ENCODE results near the gene CFAP45. TPM values are rescaled to one million over a fixed set of nuclear protein-coding genes. Genes with fewer than 3 reads are reported as not detected.

Gene CFAP45
- total and polyA plus RNA-seq, 5 experiments from 2014 or later: 0.33 to 1.5 (median 1.3) TPM; not detected in 2

GRCh38 chr1:159927211-159927848 lies 27.4 kb upstream of the CFAP45 start:
- peaks cover 27 to 41% (median 29%) of the 10 kb centered on the region in 4 donors for H3K4me1 Mint-ChIP-seq
- H3K27me3 Mint-ChIP-seq: peaks cover 0 to 7% (median 0%) of the 10 kb centered on the region in 5 donors
- H3K4me3 Mint-ChIP-seq: peak overlapping the region in 3 of 10 donors; percentile 87 to 98 (median 96)
- POLR2A ChIA-PET: interaction anchor here (1.2 kb wide), 1 partner anchor 20 kb away, joined by 3 read pairs; no protein-coding TSS in a partner anchor
- ATAC-seq (no peak), DNase-seq (no peak)
- H3K27ac Mint-ChIP-seq: peak overlapping the region in 6 of 10 donors; percentile 12 to 98 (median 51)
- H3K9me3 Mint-ChIP-seq: peaks cover 0 to 2% (median 0%) of the 10 kb centered on the region in 9 donors
- H3K36me3 Mint-ChIP-seq: peaks cover 0 to 7% (median 0%) of the 10 kb centered on the region in 3 donors

- H3K27ac Mint-ChIP-seq: peak overlapping the region; percentile 97 to 100 (median 99)
- H3K27me3 Mint-ChIP-seq: peaks cover 0 to 7% (median 0%) of the 10 kb centered on the region in 5 donors
- H3K36me3 Mint-ChIP-seq: peaks cover 0 to 13% (median 3%) of the 10 kb centered on the region in 3 donors
- POLR2A ChIA-PET: interaction anchor here (0.6 to 3.2 kb wide), 15 partner anchors 10 to 145 kb away, joined by 3 to 22 read pairs (median 6); partner anchors contain the start of genes DUSP23, IGSF9, PIGM and SLAMF8
- H3K4me3 Mint-ChIP-seq: peak overlapping the region; percentile 85 to 98 (median 96)
- peak in 1 of 2 donors; percentile 3 for ATAC-seq
- no peak for DNase-seq
- peaks cover 41 to 58% (median 45%) of the 10 kb centered on the region in 4 donors for H3K4me1 Mint-ChIP-seq
- H3K9me3 Mint-ChIP-seq: peaks cover 0 to 2% (median 0%) of the 10 kb centered on the region in 9 donors
Observed at GRCh38 chr1:159925719-159926078, 25.7 kb upstream of the CFAP45 start.

GRCh38 chr1:159924791-159925718 lies 25.1 kb upstream of the CFAP45 start, which contains the start of gene TAGLN2:
TSS of gene TAGLN2 (minus strand) at chr1:159925507. CDS start at chr1:159920509, 4,998 bp downstream.
- H3K27ac Mint-ChIP-seq: peak within 1 kb of the TSS; percentile 98 to 100 (median 100)
- H3K4me3 Mint-ChIP-seq: peak within 1 kb of the TSS; percentile 85 to 100 (median 96)
- ATAC-seq: peak; percentile 49 to 52
- H3K36me3 Mint-ChIP-seq: peaks cover 0 to 20% (median 8%) of the 10 kb centered on the region in 3 donors
- H3K4me1 Mint-ChIP-seq: peaks cover 42 to 64% (median 51%) of the 10 kb centered on the region in 4 donors
- POLR2A ChIA-PET: interaction anchor here (0.6 to 3.2 kb wide), 18 partner anchors 10 to 360 kb away, joined by 3 to 22 read pairs (median 6); partner anchors contain the start of genes DUSP23, IGSF8, IGSF9 and PEX19
- peaks cover 0 to 2% (median 0%) of the 10 kb centered on the region in 9 donors for H3K9me3 Mint-ChIP-seq
- peaks cover 0 to 5% (median 0%) of the 10 kb centered on the region in 5 donors for H3K27me3 Mint-ChIP-seq
- peak; percentile 83 to 94 (median 86) for DNase-seq

GRCh38 chr1:159924025-159924790 lies 24.2 kb upstream of the CFAP45 start:
- ATAC-seq (peak; percentile 53 to 54), DNase-seq (peak; percentile 50 to 90 (median 78))
- peaks cover 44 to 71% (median 59%) of the 10 kb centered on the region in 4 donors for H3K4me1 Mint-ChIP-seq
- H3K4me3 Mint-ChIP-seq: peak overlapping the region; percentile 85 to 100 (median 96)
- POLR2A ChIA-PET: interaction anchor here (0.6 to 3.2 kb wide), 16 partner anchors 8 to 361 kb away, joined by 3 to 22 read pairs (median 6); partner anchors contain the start of genes DUSP23, IGSF8, IGSF9 and PEX19
- H3K27me3 Mint-ChIP-seq: peaks cover 0 to 5% (median 0%) of the 10 kb centered on the region in 5 donors
- H3K36me3 Mint-ChIP-seq: peaks cover 0 to 28% (median 10%) of the 10 kb centered on the region in 3 donors
- peaks cover 0 to 2% (median 0%) of the 10 kb centered on the region in 9 donors for H3K9me3 Mint-ChIP-seq
- H3K27ac Mint-ChIP-seq: peak overlapping the region; percentile 98 to 100 (median 100)

GRCh38 chr1:159923203-159924024 lies 23.4 kb upstream of the CFAP45 start:
- H3K4me1 Mint-ChIP-seq: peaks cover 45 to 73% (median 63%) of the 10 kb centered on the region in 4 donors
- peaks cover 0 to 5% (median 0%) of the 10 kb centered on the region in 5 donors for H3K27me3 Mint-ChIP-seq
- ATAC-seq: peak; percentile 53 to 67
- DNase-seq: peak; percentile 81 to 99 (median 96)
- H3K27ac Mint-ChIP-seq: peak overlapping the region; percentile 98 to 100 (median 100)
- H3K9me3 Mint-ChIP-seq: peaks cover 0 to 2% (median 0%) of the 10 kb centered on the region in 9 donors
- H3K4me3 Mint-ChIP-seq: peak overlapping the region; percentile 85 to 100 (median 96)
- POLR2A ChIA-PET: interaction anchor here (0.6 to 3.2 kb wide), 15 partner anchors 9 to 361 kb away, joined by 3 to 22 read pairs (median 9); partner anchors contain the start of genes IGSF8, IGSF9, PEX19 and PIGM
- peaks cover 0 to 35% (median 15%) of the 10 kb centered on the region in 3 donors for H3K36me3 Mint-ChIP-seq

GRCh38 chr1:159922511-159923202 lies 22.7 kb upstream of the CFAP45 start:
- ATAC-seq: no peak
- Mint-ChIP-seq H3K4me1 (peaks cover 52 to 81% (median 70%) of the 10 kb centered on the region in 4 donors), H3K9me3 (peaks cover 0 to 2% (median 0%) of the 10 kb centered on the region in 9 donors), H3K36me3 (peaks cover 0 to 42% (median 17%) of the 10 kb centered on the region in 3 donors), H3K4me3 (peak overlapping the region; percentile 85 to 100 (median 96)), H3K27me3 (peaks cover 0 to 5% (median 0%) of the 10 kb centered on the region in 5 donors), H3K27ac (peak overlapping the region; percentile 98 to 100 (median 100))
- peak in 1 of 10 donors; percentile 29 for DNase-seq
- POLR2A ChIA-PET: interaction anchor here (1.5 to 3.2 kb wide), 4 partner anchors 13 to 97 kb away, joined by 5 to 22 read pairs (median 12); no protein-coding TSS in a partner anchor

- Mint-ChIP-seq H3K4me3 (peak overlapping the region; percentile 85 to 100 (median 96)), H3K27me3 (peaks cover 0 to 5% (median 0%) of the 10 kb centered on the region in 5 donors), H3K27ac (peak overlapping the region; percentile 98 to 100 (median 100)), H3K4me1 (peaks cover 54 to 82% (median 72%) of the 10 kb centered on the region in 4 donors), H3K36me3 (peaks cover 0 to 49% (median 17%) of the 10 kb centered on the region in 3 donors), H3K9me3 (peaks cover 0 to 2% (median 0%) of the 10 kb centered on the region in 9 donors)
- peak in 6 of 10 donors; percentile 28 to 48 (median 40) for DNase-seq
- no peak for ATAC-seq
- POLR2A ChIA-PET: interaction anchor here (0.6 to 1.5 kb wide), 4 partner anchors 14 to 96 kb away, joined by 3 to 5 read pairs (median 4); no protein-coding TSS in a partner anchor
Observed at GRCh38 chr1:159921700-159922504, 21.9 kb upstream of the CFAP45 start.

GRCh38 chr1:159921251-159921650 lies 21.3 kb upstream of the CFAP45 start:
- H3K27ac Mint-ChIP-seq: peak overlapping the region; percentile 98 to 100 (median 100)
- H3K36me3 Mint-ChIP-seq: peaks cover 0 to 55% (median 17%) of the 10 kb centered on the region in 3 donors
- H3K4me3 Mint-ChIP-seq: peak overlapping the region; percentile 18 to 100 (median 92)
- POLR2A ChIA-PET: interaction anchor here (0.6 to 0.8 kb wide), 2 partner anchors 14 to 68 kb away, joined by 3 read pairs; no protein-coding TSS in a partner anchor
- H3K9me3 Mint-ChIP-seq: peaks cover 0 to 2% (median 0%) of the 10 kb centered on the region in 9 donors
- DNase-seq (no peak), ATAC-seq (no peak)
- peaks cover 0 to 5% (median 0%) of the 10 kb centered on the region in 5 donors for H3K27me3 Mint-ChIP-seq
- H3K4me1 Mint-ChIP-seq: peaks cover 54 to 81% (median 71%) of the 10 kb centered on the region in 4 donors

GRCh38 chr1:159920651-159921050 lies 20.7 kb upstream of the CFAP45 start:
- Mint-ChIP-seq H3K9me3 (peaks cover 0 to 2% (median 0%) of the 10 kb centered on the region in 9 donors), H3K36me3 (peaks cover 0 to 56% (median 17%) of the 10 kb centered on the region in 3 donors), H3K27me3 (peaks cover 0 to 5% (median 0%) of the 10 kb centered on the region in 5 donors), H3K4me3 (peak overlapping the region in 9 of 10 donors; percentile 3 to 100 (median 87)), H3K4me1 (peaks cover 51 to 81% (median 67%) of the 10 kb centered on the region in 4 donors), H3K27ac (peak overlapping the region; percentile 98 to 100 (median 100))
- no peak for ATAC-seq
- DNase-seq: no peak
- POLR2A ChIA-PET: no interaction called here
